Neural progenitor cell (in vitro differentiated cells): ENCODE measurements around the gene CD46. TPM values are rescaled to one million over a fixed set of nuclear protein-coding genes. Genes with fewer than 3 reads are reported as not detected.

Source experiments
- DNase-seq: peaks from one replicate; pipeline ENCODE4 v3.0.0-alpha.2; 2016; ENCODE audit warnings: low spot score
- H2AFZ ChIP-seq: fragments of 200-600 bp; sonication (generic); replicated peaks from 2 replicates; pipeline ENCODE4 v1.6.1; 2016; ENCODE audit warnings: antibody characterized with exemption
- H3F3A ChIP-seq: fragments of 200-600 bp; sonication (generic); 2 replicates; pipeline ENCODE4 v1.6.1; 2016; ENCODE audit warnings: antibody characterized with exemption, low read depth
- H3K27ac ChIP-seq: fragments of 200-600 bp; sonication (generic); 2 replicates; pipeline ENCODE4 v1.5.1; 2016; ENCODE audit warnings: mild to moderate bottlenecking
- H3K27me3 ChIP-seq: fragments of 200-600 bp; sonication (generic); 2 replicates; pipeline ENCODE4 v1.6.1; 2016; ENCODE audit warnings: mild to moderate bottlenecking, moderate library complexity
- H3K36me3 ChIP-seq: fragments of 200-600 bp; sonication (generic); 2 replicates; pipeline ENCODE4 v1.5.1; 2016
- H3K4me1 ChIP-seq: fragments of 200-600 bp; sonication (generic); 2 replicates; pipeline ENCODE4 v1.6.1; 2016; ENCODE audit warnings: mixed run types
- H3K4me2 ChIP-seq: fragments of 200-600 bp; sonication (generic); 2 replicates; pipeline ENCODE4 v1.6.1; 2016
- H3K4me3 ChIP-seq: fragments of 200-600 bp; sonication (generic); 2 replicates; pipeline ENCODE4 v1.5.1; 2016
- H3K79me2 ChIP-seq: fragments of 200-600 bp; sonication (generic); 2 replicates; pipeline ENCODE4 v1.6.1; 2016; ENCODE audit warnings: low read depth
- H3K9ac ChIP-seq: fragments of 200-600 bp; sonication (generic); 2 replicates; pipeline ENCODE4 v1.6.1; 2016
- H3K9me3 ChIP-seq: fragments of 200-600 bp; sonication (generic); 2 replicates; pipeline ENCODE4 v1.5.1; 2016; ENCODE audit warnings: low read depth
- H4K20me1 ChIP-seq: fragments of 200-600 bp; sonication (generic); 2 replicates; pipeline ENCODE4 v1.6.1; 2016; ENCODE audit warnings: low read depth
- H3K27ac Mint-ChIP-seq: 3 replicates; pipeline ENCODE4 v1.8.0; 2021; ENCODE audit warnings: mixed read lengths
- H3K27me3 Mint-ChIP-seq: 2 replicates; pipeline ENCODE4 v1.8.0; 2022; ENCODE audit warnings: low read depth, mild to moderate bottlenecking, inconsistent platforms, moderate library complexity, mixed read lengths; ENCODE audit not compliant: insufficient read depth
- H3K36me3 Mint-ChIP-seq: 3 replicates; pipeline ENCODE4 v1.8.0; 2021; ENCODE audit warnings: mixed read lengths
- H3K4me1 Mint-ChIP-seq: 3 replicates; pipeline ENCODE4 v1.8.0; 2021; ENCODE audit warnings: mixed read lengths
- H3K4me3 Mint-ChIP-seq: 3 replicates; pipeline ENCODE4 v1.8.0; 2021; ENCODE audit warnings: mild to moderate bottlenecking, moderate library complexity, mixed read lengths
- H3K9me3 Mint-ChIP-seq: 3 replicates; pipeline ENCODE4 v1.8.0; 2020; ENCODE audit warnings: mixed read lengths
- CTCF ChIP-seq: fragments of 200-600 bp; sonication (generic); IDR thresholded peaks from 2 replicates; pipeline ENCODE4 v1.5.1; 2017; ENCODE audit warnings: antibody characterized with exemption, mild to moderate bottlenecking
- EZH2 ChIP-seq: fragments of 200-600 bp; sonication (generic); IDR thresholded peaks from 2 replicates; pipeline ENCODE4 v1.6.1; 2017; ENCODE audit warnings: antibody characterized with exemption, mild to moderate bottlenecking, moderate library complexity
- EZH2phosphoT487 ChIP-seq: fragments of 200-600 bp; sonication (generic); IDR thresholded peaks from 2 replicates; pipeline ENCODE4 v1.6.1; 2017; ENCODE audit warnings: antibody characterized with exemption
- total RNA-seq: library from RNA; depleted of rRNA; stranded (reverse); fragments of >200 nt; gene quantifications from 2 replicates; pipeline ENCODE4 v1.2.3, GENCODE V29; 2015; ENCODE audit warnings: low replicate concordance

Gene CD46
- total RNA-seq, 1 donor from 2014 or later: 186 TPM

GRCh38 chr1:207838156-207839082 is 86.6 kb downstream of the CD46 start:
- TF ChIP-seq CTCF (no peak), EZH2phosphoT487 (no peak), EZH2 (no peak)
- Mint-ChIP-seq H3K9me3 (peaks cover 2% of the 10 kb centered on the region), H3K4me1 (peaks cover 13% of the 10 kb centered on the region), H3K36me3 (peaks cover 11% of the 10 kb centered on the region), H3K27ac (no peak overlapping the region), H3K4me3 (no peak overlapping the region), H3K27me3 (peaks cover 4% of the 10 kb centered on the region)
- H3K4me2 ChIP-seq: no peak overlapping the region
- no peaks in the 10 kb centered on the region for H3K9me3 ChIP-seq
- H2AFZ ChIP-seq: no peak overlapping the region
- peaks cover 7% of the 10 kb centered on the region for H3K4me1 ChIP-seq
- H3K27ac ChIP-seq: no peak overlapping the region
- DNase-seq: no peak
- H3F3A ChIP-seq: no peaks in the 10 kb centered on the region
- H3K9ac ChIP-seq: no peak overlapping the region
- no peaks in the 10 kb centered on the region for H3K27me3 ChIP-seq
- H3K79me2 ChIP-seq: no peaks in the 10 kb centered on the region
- H3K36me3 ChIP-seq: no peaks in the 10 kb centered on the region
- no peak overlapping the region for H3K4me3 ChIP-seq
- H4K20me1 ChIP-seq: no peaks in the 10 kb centered on the region

GRCh38 chr1:207839083-207839413 is 87.2 kb downstream of the CD46 start:
- no peak overlapping the region for H3K4me3 Mint-ChIP-seq
- Histone ChIP-seq H3K9me3 (no peaks in the 10 kb centered on the region), H3K4me1 (peaks cover 7% of the 10 kb centered on the region), H3F3A (no peaks in the 10 kb centered on the region), H2AFZ (no peak overlapping the region), H3K4me2 (no peak overlapping the region), H3K27me3 (no peaks in the 10 kb centered on the region), H3K27ac (no peak overlapping the region), H4K20me1 (no peaks in the 10 kb centered on the region), H3K36me3 (no peaks in the 10 kb centered on the region), H3K9ac (no peak overlapping the region), H3K4me3 (no peak overlapping the region), H3K79me2 (no peaks in the 10 kb centered on the region)
- TF ChIP-seq CTCF (no peak), EZH2phosphoT487 (no peak), EZH2 (no peak)
- peaks cover 13% of the 10 kb centered on the region for H3K4me1 Mint-ChIP-seq
- no peak for DNase-seq
- H3K36me3 Mint-ChIP-seq: peaks cover 11% of the 10 kb centered on the region
- H3K9me3 Mint-ChIP-seq: peaks cover 2% of the 10 kb centered on the region
- H3K27ac Mint-ChIP-seq: no peak overlapping the region
- H3K27me3 Mint-ChIP-seq: peaks cover 4% of the 10 kb centered on the region

- no peaks in the 10 kb centered on the region for H3K79me2 ChIP-seq
- Mint-ChIP-seq H3K36me3 (peaks cover 8% of the 10 kb centered on the region), H3K27ac (no peak overlapping the region), H3K4me3 (no peak overlapping the region), H3K4me1 (peaks cover 18% of the 10 kb centered on the region), H3K9me3 (peaks cover 2% of the 10 kb centered on the region), H3K27me3 (peaks cover 3% of the 10 kb centered on the region)
- no peaks in the 10 kb centered on the region for H3K36me3 ChIP-seq
- H3K9me3 ChIP-seq: no peaks in the 10 kb centered on the region
- H3K4me1 ChIP-seq: peaks cover 7% of the 10 kb centered on the region
- H3K4me3 ChIP-seq: no peak overlapping the region
- H3K4me2 ChIP-seq: no peak overlapping the region
- DNase-seq: no peak
- H3K27me3 ChIP-seq: no peaks in the 10 kb centered on the region
- no peak overlapping the region for H3K27ac ChIP-seq
- H4K20me1 ChIP-seq: no peaks in the 10 kb centered on the region
- TF ChIP-seq CTCF (peak; percentile 9), EZH2phosphoT487 (no peak)
- H3F3A ChIP-seq: no peaks in the 10 kb centered on the region
- no peak overlapping the region for H3K9ac ChIP-seq
- no peak overlapping the region for H2AFZ ChIP-seq
These were observed 88.5 kb downstream of the CD46 start for GRCh38 chr1:207840380-207840779.
